22Rv1 (cell line): ENCODE data around the gene RPS26.
"Not testable (repeated sequence)": the region's sequence is repeated elsewhere in the genome, so short reads cannot be mapped to it uniquely, and the experiment has no call there.

ENCODE experiments used
- CTCF ChIP-seq: fragments of 450-650 bp; IDR thresholded peaks from 2 replicates; pipeline ENCODE4 v1.5.1; 2017; ENCODE audit warnings: mild to moderate bottlenecking
- ZFX ChIP-seq: fragments of 450-650 bp; IDR thresholded peaks from 2 replicates; pipeline ENCODE4 v1.6.1; 2017; ENCODE audit warnings: antibody characterized with exemption, borderline replicate concordance

- TF ChIP-seq CTCF, ZFX: not testable (repeated sequence)
Observed at GRCh38 chr12:56059964-56060363, 18.2 kb downstream of the RPS26 start.
